NCI-H748 (cell line): ENCODE measurements around the gene GBE1.

ENCODE experiments used
- DNase-seq: peaks from one replicate; lab custom pipeline; 2025; ENCODE audit not compliant: unreplicated experiment; lab: John Stamatoyannopoulos, UW

Gene GBE1

DNA sequence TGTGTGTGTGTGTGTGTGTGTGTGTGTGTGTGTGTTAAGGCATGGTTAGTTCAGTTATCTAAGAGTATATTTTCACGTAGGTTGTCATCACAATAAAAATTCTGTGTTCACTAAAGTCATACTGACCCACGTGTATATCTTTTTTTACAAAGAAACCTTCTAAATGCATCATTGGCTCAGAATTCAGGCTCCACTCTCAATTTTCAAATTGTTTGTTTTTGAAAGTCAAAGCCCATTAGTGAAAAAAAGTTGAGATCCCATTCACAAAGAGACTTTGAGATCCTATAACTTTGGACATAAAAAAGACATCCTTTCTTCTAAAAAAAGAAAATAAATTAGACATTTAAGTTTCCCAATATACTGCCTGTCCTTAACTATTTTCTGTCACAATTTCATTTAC lies 59.3 kb downstream of the GBE1 start:
- no peak for DNase-seq

DNA sequence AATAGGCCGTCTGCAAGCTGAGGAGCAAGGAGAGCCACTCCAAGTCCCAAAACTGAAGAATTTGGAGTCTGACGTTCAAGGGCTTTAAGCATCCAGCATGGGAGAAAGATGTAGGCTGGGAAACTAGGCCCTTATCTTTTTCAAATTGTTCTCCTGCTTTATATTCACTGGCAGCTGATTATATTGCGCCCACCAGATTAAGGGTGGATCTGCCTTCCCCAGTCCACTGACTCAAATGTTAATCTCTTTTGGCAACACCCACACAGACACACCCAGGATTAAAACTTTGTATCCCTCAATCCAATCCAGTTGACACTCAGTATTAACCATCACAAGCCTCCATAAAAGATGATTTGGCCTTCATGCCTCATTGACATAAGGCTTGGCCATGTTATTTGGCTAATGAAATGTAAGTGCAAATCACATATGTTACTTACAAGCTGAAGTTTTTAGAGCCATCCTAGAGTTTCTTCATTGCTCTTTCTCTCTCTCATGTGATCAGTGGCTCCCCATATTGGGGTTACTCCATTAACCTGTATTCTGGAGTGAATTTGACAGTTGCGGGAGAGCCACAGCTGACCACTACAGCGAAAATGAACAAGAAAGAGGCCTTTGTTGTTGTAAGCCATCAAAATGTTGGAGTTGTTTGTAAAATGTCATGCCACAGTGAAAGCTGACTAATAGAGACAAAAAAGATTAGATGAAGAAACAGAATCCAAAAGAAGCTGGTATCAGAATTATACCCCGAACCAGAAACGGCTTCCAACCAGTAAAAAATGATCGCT lies 61.7 kb downstream of the GBE1 start:
- DNase-seq, result no peak

DNA sequence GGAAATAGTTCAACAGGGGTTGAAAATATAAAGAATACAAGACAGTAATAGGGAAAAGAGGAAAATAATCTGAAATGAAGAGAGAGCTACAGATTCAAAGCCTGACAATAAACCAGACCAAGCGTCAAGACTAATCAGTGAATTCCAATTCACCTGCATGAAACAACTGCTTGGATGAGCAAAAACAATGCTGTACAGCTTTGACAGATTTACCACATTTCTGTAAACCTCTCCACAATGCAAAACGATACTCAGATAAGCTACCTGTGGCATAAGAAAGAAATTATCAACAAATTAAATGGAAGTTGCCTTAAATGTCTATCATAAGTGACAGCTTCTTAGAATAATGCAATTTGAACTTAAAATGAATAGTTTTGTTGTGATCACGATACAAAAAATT lies 65.4 kb downstream of the GBE1 start:
- DNase-seq, result no peak

DNA sequence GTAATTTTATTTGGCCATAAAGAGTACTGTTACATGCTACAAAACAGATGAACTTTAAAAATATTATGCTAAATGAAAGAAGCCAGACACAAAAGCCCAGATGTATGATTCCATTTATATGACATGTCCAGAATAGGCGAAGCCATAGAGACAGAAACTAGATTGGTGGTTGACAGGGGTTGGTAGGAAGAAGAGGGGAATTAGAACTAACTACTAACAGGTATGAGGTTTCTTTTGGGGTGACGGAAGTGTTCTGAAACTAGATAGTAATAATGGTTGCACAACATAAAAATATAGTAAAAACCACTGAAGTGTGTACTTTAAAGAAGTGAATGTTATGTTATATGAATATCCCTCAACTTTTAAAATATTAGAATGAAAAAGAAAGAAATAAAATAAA lies 66.1 kb downstream of the GBE1 start:
- DNase-seq, result no peak

DNA sequence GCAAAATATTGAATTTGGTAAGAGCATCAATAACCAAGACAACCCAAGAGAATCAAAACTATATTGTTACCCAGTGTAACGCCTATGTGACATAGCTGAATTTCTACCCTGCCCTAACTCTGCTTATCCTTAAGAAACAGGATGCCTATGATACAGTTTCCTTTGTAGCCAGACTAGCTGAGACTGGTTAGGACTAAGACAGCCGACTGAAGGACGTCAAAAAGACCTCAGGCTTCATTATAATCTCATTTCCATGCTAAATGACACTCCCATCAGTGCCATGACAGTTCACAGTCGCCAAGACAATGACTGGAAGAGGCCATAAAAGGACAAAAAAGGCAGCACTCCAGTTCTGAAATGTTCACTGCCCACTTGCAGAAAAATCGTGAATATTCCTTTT lies 66.8 kb downstream of the GBE1 start:
- no peak for DNase-seq

DNA sequence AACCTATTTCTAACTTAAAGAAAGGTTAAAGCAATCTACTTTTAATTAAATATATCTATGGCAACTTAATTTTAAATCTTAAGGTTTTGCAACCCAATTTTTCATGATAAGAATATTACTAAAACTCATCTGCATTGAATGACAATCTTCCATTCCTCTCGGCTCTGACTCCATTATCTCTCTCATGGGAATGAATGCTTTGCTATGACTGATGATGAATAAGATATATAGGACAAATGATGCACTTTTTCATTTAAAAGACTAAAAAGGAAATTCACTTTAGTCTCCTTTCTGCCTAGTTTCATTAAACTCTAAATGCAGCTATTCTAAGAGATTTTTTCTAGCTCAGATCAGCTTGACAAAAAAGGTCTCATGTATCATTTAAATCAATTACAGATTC lies 68.7 kb downstream of the GBE1 start:
- DNase-seq, result no peak

DNA sequence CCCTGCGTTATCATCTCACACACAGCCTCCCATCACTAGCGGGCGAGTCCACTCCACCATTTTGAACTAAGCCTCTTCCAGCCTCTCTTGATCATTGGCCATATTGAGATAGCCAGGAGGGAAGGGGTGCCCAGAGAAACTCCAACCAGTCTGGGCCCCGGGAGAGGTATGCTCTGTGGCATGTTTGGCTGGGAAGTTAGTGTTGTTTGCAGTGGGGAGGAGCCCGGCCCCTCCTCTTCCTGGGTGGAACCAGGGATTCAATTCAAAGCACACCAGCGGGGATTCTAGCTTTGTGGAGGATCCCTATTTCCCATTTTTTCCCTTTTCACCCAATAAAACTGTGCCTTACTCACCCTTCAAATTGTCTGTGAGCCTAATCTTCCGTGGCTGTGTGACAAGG lies 71.8 kb downstream of the GBE1 start:
- no peak for DNase-seq

DNA sequence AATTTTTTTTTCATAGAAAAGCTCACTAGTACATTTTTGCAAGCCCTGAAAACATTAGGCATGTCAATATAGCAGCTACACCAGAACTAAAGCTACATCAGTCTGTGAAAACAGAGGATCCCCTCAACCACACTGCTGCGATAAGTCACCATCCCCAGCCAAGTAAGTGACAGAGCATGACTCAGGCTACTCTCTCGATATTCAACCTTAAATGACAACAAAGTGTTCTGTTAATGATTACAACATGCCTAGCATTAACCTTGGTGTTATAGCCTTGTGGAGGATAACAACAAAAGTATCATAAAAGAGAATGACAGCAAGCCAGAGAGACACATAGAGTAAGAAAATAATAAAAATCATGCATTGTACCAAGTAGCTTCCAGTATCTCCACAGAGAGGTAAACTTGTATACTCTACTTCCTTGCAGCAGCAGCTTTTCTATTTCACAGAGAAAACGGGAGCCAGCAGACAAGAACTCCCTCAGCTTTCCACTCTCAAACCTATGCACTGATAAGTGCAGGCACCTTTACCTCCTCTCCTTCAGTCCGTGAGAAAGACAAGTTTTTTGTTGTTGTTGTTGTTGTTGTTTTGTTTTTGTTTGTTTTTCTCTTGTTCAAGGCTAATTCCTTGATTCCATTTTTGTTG lies 76.6 kb downstream of the GBE1 start:
- DNase-seq, result no peak

DNA sequence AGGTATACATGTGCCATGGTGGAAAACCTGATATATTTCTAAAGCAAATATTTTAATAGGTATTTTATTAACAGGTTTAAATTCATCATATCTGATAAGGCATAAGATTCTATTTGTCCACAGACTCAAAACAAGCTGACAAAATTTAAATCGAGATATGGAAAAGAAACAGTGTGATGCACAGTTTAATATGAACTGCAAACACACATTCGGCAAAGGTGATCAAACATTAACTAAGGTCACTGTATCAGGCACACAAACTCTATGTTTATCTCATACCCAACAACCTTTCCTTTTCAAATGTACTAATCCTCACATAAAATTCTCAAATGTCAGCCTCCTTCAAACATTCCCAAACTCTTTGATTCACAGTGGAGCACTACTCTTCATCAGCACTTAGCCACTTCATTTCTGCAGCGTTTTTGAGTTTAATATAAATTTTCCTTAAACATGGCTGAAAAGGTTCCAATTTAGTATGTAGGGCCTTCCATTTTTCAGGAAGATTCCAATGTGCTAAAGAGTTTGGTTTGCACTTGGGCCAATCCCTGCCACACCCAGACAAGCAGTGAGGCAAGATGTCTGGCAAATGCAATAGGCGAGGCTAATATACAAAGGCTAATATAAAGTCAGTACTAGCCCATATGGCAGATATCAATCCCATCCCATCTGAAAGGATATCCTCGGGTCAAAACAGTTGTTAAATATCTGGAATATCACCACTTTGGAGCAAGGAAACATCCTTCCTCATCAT lies 84.6 kb downstream of the GBE1 start:
- no peak for DNase-seq

DNA sequence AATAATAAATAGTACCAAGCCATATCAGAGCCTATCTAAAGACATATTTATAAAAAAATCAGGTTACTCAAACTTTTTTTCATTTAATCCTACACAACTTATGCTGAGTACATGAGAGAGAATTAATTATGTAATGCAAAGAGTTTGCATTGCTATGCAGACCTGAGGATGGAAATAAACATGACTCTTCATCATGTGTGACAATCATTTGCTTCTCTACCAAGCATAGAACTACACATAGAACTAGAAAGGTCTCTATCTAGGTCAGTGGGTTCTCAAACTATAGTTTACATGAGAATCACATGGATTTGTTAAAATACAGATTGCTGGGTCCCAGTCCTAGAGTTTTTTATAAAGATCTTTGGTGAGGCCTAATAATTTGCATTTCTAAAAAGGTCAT lies 86.8 kb downstream of the GBE1 start:
- no peak for DNase-seq

DNA sequence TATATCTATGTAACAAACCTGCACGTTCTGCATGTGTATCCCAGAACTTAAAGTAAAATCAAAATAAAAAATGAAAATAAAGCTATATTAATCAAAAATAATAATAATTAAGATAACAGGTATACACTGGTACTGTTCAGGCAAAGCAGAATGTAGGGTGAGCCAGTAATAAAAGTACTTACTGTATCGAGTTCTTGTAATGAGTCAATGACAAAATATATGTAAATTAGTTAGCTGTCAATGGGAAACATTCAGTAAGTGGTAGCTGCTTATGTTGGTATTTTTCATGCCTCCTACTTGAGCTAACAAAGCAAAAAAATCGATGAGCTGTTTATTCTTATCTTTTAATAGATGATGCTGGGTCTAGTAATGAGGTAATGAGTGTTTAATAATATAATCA lies 93.2 kb downstream of the GBE1 start:
- no peak for DNase-seq

DNA sequence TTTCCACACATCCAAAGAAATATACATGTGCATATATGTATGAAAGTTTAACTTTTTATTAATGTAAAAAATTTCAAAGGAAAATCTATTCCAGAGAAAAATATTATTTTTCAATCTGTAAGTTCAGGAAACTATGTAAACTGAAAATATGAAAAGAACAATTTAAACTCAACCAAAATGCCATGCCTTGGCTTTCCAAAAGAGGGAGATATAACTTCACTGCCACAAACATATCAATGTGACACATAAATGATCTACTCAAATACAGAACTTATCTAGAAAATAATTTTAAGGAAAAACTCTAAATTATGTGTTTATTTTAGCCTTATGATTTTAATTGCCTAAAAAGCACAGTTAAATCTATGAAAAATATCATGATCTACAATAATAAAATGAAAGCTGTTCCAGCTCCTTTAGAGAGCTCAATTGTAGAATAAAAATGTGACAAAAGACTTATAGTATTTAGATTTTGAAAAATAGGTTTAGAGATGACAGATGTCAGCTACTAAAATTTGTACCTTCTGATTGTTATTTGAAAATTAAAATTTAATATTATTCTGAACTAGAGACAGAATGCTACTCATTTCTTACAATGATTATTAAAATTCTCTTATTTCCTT lies 94.8 kb downstream of the GBE1 start:
- DNase-seq, result peak; percentile 19

DNA sequence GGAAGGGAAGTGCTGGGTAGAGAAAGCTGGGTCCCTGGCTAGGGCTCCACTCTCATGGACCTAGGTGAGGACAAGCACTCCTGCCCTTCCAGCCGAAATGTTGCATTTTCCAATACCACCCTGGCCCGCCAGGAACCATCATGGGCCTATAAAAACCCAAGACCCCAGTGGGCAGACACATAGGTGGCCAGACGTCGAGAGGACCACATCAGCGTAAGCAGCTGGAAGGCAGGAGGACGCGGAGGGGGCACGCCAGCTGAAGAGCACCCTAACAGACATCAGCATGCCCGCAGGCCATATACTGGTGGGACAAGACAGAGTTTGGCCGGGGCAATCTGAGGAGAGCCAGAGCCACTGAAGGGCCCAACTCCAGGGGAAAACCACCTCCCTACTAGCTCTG lies 98.3 kb downstream of the GBE1 start:
- no peak for DNase-seq

DNA sequence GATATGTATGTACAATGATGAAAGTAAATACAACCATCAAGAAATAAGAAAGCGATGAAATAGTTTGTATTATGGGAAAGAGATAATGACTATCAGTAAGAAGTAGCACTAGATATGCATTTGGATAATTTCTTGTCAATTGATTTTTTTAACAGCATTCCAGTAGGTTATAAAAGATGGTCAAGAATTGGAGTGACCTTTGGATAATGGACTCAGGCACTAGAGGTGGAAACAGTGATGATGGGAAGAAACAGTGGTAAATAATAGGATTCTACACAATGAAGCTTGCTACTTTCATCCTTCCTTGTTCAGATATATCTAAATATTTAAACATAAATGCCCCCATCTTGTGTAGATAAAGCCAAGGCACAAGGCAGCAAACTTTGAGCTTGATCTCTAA lies 101.4 kb downstream of the GBE1 start:
- no peak for DNase-seq

DNA sequence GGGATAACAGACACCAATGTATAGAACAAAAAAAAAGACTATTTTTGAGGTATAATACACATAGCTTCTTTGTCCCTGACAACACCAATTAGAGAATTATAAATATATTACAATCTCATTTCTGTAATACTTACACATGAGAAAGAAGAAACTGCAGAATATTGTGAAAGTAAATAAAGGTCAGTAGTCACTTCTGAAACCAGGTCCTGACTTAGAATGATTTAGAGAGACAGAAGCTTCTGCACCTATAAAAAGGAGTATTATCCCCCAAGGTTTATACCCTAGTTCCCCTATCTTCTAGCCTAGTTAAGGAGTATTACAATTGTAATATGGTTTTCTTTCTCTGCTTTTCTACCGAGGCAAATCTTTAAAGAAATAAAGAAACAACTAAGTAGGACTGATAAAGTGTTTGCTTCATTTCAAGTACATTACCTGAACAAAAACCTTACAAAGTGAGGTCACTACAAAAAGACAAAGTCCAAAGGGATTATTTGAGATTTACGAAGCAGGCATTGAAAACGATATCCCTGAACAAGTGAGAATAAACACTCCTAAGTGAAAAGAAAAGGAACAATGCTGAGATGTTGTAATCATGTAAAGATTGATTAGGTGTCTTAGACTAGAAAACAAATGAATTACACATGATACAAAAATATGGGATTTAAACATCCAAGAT lies 103.0 kb downstream of the GBE1 start:
- DNase-seq, result no peak

DNA sequence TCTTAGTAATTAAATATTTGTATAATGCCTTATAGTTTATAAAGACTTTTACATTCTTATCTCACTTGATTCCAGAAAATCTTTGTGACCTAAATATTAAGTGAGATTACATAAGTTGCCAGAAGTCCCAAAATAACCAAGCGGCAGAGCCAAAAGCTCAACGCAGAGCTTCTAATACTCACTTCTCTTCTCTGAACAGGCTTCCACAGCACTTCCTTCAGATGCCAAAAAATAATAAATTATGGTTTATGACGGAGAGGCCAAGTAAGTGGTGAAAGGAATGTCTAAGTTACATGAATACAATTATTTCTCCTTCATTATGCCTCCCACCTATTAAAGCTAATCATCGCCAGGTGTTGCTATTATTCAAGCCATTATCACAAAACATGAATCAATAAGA lies 110.3 kb downstream of the GBE1 start:
- peak; percentile 1 for DNase-seq

DNA sequence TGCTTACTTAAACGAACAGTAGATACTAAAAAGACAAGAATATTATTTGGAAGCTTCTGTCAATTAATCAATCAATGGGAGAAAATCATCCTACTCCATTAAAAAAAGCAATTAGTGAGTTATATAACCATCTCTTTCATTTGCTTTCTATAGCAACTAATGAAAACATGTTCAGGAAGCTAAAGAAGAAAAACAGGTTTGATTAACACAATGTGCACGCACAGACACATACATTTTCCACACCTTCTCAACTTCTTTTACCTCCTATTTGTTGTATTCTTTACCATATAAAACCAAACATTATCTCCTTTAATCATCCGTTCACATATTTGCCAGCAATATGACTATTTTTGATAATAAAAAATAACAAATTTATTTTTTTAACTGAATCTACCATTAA lies 111.3 kb downstream of the GBE1 start:
- peak; percentile 64 for DNase-seq

DNA sequence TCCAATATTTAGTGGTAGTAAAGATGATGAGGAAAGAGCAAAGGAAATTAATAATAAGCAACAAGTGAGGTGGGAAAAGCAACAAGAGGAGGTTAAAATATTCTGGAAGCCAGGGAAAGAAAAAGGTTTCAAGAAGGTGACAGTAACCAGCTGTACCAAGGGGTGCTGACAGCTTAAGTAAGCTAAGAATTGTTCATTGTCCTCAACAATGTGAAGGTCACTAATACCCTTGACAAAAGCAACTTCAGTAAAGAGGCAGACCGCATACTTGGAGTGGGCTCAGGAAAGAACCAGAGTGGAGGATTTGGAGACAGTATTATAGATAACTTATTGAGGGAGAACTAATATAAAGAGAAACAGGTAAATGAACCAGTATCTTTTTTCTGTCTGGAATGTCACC lies 116.2 kb downstream of the GBE1 start:
- DNase-seq, result no peak

DNA sequence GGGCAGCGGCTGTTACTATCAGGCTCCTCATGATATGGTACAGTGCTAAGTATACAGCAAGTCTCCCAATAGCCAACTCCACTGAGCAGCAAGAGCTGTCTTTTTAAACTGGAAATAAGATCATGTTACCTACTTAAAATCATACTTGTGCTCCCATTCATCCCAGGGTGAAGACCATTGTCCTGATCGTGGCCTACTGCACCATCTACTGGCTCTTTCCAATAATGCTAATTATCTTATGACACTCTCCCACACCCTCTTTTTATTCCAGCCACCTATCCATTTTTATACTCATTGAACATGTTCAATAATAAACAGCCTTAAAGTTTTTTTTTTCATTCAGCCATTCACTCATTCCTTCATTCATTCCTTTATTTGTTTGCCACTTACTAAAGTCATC lies 117.7 kb downstream of the GBE1 start:
- peak; percentile 53 for DNase-seq

DNA sequence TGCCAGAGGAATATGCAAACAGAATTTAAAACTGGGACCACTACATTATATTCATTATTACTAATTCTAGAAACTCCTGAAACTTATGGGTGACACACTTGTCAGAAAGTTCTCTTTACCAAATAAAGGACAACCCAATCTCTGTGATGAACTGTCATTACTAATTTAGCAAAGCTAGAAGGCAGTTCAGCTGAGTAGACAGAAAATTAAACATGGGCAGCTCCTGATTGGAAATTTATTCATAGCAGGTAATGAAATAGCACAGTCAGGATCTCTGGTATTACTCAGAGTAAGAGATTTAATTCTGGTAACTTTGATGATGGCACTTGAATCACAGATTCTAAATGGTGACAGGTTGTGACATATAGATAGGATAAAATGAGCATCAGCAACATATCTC lies 123.0 kb downstream of the GBE1 start:
- no peak for DNase-seq

DNA sequence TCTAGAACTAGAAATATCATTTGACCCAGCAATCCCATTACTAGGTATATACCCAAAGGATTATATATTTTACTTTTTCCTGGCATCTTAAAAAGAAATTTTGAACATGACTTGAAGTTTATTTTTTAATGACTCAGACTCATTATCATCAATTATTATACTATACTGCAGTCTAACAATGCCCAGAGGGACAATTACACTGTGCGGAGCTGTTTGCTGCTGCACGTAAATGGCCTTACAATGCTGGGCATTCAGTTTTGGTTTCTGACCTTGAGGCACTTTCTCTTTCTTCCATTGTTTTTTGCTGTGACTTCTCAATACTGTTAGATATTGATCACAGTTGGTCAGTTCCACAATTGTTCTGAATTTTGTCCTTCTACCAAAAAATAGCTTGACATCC lies 128.8 kb downstream of the GBE1 start:
- DNase-seq, result no peak
